HG03139 (cell line): ENCODE results near the gene EOLA2.
"Not testable (repeated sequence)": the region's sequence is repeated elsewhere in the genome, so short reads cannot be mapped to it uniquely, and the experiment has no call there.

Experiments used
- ATAC-seq: cut with Tn5 transposase; IDR thresholded peaks from one replicate; pipeline ENCODE4 v1.9.1; 2021; ENCODE audit not compliant: unreplicated experiment

EOLA2 gene

DNA sequence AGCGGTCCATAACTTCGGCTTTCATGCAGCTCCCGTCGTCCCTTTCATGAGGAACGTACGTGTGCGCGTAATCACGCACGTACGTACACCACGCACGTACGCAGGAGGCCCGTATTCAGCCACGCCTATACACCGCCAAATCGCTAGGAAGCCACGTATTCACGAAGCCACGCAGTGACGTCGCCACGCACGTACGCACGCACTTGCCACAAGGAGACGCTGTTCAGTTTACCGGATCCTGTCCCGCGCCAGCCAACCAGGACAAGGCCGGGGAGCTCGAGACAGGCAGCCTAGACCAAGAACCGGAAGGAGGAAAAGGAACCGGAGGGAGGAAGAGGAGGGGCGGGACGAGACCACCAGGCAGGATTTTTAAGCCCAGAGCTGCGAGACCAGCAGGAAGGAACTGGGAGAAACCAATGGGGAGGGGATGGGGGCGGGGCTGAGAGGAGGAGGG lies at the start of gene EOLA2:
Gene EOLA2 (minus strand): TSS at position 65 of the 454 bp plus-strand sequence. CDS start 4,617 bp downstream, outside the sequence.
- peak; percentile 64 for ATAC-seq

DNA sequence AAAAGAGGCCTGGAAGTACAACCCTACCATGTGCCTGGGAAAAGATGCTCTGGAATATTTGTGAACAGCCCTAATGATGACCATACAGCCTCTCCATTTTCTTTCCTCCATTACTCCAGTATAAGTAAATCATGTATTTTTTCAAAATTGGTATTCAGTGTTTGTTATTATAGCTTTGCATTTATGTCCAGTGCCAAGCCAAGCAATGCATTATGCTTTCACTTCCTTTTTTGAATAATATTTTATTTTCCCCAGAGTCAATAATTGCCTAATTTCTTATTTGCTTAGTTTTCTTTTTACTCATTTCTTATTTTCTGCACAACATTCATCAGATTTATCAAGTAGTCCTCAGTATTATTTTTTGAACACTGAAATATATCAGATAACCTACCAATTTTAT lies 49.3 kb upstream of the EOLA2 start:
- peak; percentile 65 for ATAC-seq

DNA sequence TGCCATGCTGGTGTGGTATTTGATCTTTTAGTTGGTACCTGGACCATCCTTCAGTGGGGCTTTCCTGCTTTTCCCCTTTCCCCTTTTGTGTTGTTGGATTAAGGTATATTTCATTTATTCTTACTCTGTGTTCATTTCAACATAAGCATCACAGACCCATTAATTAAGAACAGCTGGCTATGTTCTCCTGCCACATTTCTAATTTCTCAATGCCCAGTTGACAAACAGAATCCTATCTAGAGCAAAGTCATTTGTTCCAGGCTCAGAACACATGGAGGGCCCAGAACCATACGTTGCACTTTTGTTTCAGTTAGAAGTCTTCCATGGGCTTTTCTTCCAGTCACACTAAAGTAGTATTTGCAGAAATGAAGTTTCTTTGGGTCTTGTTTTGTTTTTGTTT lies 46.1 kb upstream of the EOLA2 start:
- no peak for ATAC-seq

DNA sequence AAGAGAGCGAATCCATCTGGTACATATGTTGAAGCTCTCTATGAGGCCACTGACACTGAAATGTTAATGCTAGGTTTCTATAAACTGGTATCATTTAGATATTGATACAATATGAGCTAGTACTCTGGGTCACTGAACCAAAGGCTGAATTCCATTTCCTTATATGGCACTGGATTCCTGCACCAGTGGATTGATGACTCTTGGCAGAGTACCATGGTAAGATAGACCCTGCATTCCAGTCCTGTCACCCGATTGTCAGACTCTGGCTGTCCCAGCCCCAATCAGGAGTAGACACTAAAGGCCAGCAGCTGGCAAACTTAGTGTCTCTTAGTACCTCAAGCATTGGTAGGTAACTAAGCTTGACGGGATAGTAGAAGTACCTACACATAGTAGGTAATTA lies 44.0 kb upstream of the EOLA2 start:
- no peak for ATAC-seq

DNA sequence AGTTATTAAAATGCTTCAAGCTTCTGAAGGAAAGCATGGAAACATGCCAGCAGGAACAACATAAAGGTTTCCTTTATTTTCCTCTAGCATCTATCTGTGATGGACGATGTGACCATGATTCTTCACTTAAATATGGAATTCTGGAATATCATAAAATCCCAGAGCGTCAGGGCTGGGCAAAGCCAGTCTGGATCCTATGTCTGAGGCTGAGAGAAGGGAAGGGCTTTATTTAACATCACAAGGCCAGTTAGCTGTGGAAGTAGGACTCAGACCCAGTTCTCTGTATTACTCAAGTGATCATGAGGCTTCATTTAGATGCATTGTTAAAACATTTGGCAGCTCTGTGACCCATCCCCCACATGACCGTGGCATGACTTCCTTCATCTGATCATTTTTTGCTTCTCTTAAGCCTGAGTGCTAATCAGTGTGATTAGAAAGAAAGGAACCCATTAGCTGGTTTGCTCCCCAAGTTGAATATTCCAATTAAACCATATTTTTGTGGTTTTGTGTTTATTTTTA lies 40.9 kb upstream of the EOLA2 start:
- ATAC-seq, result no peak

DNA sequence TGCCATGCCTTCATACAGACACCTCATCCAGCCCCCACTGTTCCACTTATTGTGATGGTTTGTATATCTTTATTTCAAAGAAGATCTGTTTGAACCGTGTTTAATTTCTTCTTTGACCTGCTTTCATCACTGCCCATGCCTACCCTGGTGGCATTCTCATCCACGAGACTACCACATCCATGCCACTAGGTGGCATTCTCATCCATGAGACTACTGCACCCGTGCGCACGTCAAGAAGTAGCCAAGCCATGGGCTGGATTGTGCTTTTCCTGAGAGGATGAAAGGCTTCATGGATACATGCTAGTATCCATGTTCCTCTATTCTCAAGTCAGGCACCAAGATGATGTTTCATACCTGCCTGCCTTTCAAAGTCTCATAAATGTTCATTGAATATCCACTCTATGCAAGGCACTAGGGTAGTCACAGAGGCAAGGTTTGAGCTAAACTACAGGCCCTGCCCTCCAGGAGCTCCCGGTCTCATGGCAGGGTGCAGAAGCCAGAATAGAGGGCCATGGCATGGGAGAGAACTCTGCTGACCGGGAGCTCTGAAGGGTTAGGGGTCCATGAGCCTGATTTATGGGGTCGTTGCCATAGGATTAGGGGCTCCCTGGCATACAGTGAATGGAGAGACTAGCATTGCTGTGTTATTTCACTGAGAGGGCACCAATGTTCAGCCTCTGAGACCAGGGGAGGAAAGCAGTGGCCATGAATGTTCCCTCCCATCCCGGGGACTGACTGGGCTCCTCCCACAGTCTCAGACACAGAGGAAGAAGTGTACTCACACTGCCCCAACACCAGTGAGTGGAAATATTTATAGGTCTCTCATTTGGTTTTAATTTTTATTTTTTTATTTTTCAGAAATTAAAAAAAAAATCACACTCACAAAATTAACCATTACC lies 24.8 kb upstream of the EOLA2 start:
- ATAC-seq, result no peak

DNA sequence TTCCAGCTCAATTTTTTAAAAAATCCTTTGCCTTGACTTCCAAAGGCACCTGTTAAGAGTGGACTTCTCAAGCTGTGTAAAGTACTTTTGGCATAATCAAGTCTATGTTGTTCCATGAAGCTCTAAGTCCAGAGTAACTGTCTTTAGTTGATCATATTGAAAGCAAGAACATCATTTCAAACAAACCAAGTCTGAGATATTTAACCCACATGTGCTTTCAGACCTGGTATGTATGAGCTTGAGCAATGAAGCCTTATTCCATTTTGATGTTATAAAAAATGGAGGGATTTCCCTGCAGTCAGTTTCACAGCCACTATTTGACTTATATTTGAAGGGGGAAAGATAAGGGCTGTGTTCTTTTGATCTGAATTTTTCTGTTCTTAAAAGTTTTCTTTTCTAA lies 23.7 kb upstream of the EOLA2 start:
- ATAC-seq, result no peak

DNA sequence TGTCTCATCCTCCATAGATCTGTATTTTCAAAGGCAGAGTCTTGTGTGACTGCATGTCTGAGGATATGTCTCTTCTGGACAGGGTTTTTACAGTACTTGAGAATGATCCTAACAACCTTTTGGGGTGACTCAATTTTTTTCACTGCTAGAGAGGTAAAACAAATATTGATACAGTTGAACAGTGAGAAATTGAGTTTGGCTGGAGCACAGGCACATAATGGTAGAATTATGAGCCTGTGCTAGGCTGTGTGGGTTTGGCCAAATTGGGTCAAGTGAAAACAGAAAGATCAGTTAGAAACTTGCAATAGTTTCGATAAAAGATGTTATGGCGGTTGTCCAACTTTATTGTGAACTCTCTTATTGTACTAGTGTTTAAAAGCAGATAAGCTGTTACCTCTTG lies 23.3 kb upstream of the EOLA2 start:
- no peak for ATAC-seq

DNA sequence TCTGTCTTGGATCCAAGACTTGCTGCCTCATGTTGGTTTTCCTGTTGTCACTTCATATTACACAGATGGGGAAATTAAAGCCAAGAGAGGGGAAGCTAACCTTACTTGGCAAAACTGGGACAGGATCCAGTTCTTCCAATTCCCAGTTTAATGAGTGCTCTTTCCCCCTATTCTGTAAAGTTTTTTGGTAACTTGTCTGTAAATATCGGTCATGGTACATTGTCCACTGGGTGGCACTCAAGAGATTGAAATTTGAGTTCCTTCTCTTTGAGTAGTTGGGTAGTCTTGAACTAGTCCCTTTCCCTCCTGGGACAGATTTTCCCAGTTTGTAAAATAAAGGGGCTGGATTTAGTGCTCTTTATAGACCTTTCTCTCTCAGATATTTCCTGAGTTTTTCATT lies 12.4 kb upstream of the EOLA2 start:
- no peak for ATAC-seq

DNA sequence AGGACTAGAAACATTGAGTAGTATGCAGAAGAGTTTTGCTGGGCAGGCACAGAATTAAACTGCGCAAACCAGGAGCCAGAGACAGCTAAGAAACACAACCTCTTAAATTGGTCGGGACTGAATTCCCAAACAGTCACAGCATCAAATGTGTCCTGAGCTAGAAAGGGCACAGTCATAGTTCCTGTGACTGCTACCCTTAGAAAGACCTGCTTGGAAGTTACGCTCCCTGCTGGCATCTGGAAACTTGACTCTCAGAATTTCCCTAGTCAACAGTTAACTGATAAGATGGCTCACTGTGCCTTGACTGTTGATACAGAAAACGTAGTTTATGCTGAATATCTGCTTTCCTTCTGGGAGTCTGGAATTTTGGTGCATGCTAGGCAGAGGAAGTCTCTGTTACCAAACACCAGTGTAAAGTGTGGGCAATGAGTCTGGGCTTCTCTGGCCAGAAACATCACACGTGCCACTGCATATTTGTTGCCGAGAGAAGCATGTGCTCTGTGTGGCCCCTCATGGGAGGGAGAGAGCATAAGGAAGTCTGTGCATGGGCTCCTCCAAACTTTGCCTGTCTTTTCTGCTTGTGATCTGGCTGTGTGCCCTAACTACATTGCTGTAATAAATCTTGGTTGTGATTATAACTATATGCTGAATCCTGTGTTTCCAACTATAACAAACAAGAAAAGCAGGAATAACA lies 11.6 kb upstream of the EOLA2 start:
- ATAC-seq, result no peak

DNA sequence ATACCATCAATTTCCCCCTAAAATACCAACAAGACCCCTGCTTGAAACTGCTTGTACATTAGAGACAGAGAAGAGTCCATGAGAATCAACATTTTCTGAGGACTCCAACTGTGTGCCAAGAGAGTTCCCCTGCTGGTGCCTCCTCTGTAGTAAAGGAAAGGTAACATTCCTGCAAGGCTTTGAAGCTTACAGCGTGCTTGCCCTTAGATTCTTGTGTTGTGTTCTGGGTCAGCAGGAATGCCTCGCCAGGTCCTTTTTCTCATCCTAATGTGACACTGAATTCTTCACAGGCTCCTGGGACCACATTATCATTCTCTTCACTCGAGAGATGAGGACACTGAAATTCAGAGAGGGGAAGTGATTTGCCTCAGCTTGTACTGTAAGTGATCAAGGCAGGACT lies 9.7 kb upstream of the EOLA2 start:
- no peak for ATAC-seq

DNA sequence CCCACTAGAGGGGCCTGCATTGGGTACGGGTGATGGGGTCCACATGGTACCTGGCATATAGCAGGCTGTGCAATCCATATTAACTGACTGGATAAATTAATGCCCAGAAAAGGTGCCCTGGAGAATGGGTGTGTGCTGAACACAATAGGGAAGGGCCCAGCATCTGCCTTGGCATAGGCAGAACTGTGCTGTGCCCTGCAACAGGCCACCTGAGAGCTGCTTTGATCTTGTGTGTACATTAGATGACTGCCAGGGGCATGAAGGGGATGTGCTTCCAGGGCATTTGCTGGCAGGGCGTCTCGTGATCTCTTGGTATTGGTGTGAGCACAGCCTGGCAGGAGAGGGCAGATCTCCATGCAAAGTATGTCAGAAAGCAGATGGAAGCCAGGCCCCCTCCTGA lies 8.6 kb upstream of the EOLA2 start:
- ATAC-seq, result not testable (repeated sequence)

DNA sequence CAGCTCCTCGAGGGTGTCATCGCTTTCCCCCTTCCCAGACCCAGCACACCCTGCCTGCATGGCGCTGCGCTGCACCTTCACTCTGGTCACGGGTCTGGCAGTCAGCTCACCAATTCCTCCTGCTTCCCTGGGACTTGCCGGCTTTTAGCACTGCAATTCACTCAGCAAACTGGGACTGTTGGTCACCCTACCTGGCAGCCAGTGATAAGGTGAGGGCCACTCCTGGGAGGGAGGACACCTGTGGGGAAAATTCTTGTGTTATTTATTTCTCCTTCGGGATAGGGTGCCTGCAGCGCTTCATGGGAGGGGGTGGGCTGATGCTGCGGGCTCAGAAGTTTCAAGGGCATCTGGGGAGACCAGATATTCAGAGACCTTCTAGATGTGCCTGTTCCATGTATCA lies 7.5 kb upstream of the EOLA2 start:
- not testable (repeated sequence) for ATAC-seq

DNA sequence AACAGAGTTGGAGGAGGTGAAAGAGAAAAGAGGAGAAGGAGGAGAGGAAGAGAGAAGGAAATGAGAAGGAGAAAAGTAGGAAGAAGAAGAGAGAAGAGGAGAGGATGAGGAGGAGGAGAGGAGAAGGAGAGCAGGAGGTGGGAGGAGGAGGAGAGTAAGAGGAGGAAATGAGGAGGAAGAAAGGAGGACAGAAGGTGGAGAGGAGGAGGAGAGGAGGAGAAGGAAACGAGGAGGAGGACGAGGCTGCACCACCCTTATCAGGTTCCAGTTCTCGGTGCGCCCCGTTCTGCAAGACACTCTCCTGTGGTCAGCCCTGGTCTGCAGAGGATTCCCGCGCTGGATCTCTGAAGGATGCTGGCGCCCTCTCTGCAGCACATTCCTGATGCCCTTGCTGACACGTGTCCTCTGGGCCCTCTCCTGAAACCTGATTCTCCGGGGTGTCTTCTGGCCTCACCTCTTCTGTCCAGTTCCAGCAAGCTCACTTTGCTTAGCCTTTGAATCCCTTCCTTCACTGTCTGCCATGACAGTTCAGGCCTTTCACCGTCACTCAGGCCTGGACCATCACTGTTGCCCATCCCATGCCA lies 6.9 kb upstream of the EOLA2 start:
- not testable (repeated sequence) for ATAC-seq

DNA sequence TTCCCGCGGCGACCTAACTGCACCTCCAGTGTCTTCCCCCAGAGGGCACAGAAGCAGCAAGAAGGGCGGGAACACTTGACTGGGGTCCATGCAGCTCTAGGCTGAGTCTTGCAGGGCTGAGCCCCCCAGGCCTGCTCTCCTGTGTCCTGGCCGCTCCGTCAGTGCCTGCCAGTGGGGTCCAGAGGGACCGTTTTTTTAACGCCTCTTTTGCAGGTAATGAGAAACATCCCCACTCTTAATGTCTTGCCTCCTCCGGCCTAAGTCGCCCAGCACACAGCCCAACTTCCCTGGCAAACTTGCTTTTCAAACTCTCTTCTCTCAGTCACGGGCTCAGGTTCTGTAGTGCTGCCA lies 2.4 kb upstream of the EOLA2 start:
- not testable (repeated sequence) for ATAC-seq

DNA sequence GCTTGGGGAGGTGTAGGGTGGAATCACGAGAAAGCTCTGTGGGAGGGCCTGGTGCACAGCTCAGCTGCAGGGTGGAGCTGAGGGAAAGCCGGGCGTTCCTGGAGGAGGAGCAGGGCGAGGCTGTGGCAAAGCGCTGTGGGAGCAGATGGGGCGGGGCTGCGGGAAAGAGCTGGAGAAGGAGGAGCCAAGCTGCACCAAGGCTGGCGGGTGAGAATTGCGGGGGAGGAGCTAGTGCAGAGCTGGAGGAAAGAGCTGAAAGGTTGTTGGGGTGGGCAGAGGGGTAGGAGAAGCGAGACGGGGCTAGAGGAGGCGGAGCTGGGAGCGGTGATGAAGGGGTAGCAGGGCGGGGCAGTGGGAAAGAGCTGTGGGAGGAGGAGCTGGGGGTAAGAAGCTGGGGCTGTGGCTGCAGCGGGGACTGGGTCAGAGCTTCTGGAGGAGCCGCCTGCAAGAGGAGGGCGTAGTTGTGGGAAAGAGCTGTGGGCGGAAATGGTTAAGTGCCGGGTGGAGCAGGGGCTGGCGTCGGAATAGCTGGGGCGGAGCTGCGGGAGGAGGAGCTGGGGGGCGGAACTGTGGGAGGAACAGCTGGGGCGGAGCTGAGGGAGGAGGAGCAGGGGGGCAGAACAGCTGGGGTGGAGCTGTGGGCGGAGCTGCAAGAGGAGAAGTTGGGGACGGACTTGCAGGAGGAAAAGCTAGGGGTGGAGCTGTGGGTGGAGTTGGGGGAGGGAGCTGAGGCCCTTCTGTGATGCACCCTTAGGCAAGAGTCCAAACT lies 1.8 kb upstream of the EOLA2 start:
- ATAC-seq, result peak; percentile 45

DNA sequence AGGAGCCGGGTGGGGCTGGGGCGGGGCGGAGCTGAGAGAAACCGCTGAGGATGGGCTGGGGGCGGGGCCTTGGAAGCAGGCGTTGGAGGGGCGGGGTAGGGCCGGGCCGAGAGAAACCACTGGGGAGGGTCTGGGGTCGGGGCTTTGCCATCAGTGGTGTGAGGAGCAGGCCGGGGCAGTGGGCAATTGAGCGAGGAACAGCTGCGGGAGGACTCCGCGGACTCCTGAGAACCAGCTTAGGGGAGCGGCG lies 1.3 kb upstream of the EOLA2 start:
- ATAC-seq, result peak; percentile 3

DNA sequence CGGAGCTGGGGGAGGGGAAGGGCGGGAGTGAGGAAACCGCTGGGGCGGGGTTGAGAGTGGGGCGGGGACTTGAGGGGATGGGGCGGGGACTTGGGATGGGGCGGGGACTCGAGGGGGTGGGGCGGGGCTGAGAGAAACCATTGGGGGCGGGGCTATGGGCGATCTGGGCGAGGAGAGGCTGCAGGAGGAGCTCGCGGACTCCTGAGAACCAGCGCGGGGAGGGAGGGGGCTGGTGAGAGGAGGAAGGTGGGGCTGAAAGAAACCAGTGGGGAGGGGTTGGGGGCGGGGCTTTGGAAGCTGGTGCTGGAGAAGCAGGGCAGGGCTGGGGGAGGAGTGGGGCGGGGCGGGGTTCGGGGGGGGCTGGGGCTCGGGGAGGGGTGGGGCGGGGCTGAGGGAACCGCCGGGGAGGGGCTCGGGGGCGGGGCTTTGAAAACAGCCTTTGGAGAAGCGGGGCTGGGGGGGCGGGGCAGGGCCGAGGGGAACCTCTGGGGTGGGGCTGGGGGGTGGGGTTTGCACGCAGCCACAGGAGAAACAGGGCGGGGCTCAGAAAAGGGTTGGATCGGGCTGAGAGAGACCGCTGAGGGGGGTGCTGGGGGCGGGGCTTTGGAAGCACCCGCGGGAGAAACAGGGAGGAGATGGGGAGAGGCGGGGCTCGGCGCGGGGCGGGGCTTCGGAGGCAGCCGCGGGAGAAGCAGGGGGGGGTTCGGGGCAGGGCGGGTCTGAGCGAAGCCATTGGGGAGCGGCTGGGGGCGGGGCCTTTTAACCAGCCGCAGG lies 777 bp upstream of the EOLA2 start:
- ATAC-seq, result peak; percentile 1

DNA sequence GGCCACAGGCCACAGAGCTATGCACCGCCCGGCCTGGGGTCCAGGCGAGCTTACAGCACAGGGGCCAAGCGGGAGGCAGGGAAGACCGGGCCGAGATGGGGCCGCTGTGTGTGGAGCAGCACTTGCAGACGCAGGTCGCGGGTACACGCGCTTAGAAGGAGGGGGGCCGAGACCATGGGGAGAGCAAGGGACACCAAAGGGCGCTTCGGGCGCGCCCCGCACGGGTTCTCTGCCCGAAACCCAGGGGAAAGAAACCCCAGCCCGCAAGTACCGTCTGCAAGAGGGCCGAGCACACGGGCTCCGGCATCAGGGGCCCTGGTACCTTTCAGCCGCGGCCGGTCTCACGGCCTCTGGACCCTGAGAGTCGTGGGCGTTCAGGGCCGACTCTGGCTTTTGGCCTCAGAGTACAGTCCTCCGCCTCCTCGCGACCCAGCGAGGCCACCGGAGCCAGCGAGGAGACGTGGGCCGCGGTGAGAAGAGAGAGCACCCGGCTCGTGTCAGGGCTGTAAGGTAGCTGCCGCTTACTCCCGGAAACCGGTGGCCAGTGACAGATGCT lies 342 bp downstream of the EOLA2 start:
- ATAC-seq, result no peak

DNA sequence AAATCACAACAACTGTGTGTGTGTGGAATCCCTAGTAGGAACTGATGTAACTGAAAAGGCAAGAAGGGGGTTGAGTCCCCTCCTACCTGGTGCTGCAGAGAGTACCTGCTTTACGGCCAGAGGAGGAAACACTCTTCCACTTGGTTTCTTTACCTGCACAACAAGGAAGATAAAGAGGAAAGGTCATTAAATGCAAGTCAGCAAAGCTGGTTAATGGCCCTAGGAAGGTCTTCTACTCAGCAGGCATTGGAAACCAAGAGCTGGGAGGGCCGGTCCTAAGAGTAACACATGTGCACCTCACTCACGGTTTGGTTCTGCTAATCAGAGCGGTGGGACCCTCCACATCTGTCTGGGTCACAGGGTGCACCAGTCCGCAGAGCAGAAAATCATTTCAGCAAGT lies 963 bp downstream of the EOLA2 start:
- not testable (repeated sequence) for ATAC-seq
